ENCODE data around the gene PLBD1.

DNA sequence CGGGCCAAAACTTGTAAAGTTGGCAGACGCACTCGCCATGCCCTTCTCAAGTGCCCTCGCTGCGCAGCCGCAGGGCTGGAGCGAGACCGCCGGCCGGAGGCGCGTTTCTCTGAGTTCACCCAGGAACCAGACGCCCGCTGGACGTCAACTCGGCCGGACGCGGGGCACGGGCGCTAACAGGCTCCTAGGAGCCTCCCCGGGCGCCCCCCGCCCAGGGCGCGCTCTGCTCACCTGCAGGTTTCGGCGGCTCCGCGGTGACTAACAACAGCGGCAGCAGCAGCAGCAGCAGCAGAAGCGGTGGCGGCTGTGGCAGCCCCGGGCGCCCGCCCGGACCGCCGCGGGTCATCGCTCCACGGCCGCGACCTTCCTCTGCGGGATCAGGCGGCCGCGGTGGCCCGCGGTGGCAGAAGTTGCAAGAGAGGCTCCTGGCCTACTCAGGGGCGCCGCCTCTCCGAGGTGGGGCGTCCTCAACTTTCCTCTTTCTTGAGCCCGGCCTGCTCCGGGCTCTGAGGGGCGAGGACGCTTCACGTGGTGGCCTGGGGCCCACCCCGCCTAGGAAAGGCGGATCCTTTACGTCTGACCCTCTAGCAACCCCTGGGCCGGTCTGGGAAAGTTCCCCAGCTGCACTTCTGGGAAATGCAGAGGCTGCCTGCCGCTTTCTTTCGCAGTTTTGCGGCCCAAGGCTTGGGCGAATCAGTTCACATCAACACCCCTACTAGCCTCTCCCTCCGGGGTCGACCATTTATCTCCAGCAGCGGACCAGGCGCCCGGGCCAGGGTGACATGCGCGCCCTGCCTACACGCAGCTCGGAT, at the start of gene PLBD1:
- TF ChIP-seq CTCF (IDR thresholded peaks at IDR 0.05) (no peak), POLR2A (IDR thresholded peaks at IDR 0.05; ENCODE audit: low read depth) (peak; percentile 36), EP300 (IDR thresholded peaks at IDR 0.05) (no peak)
